ENCODE measurements around the gene S100A2. TPM values are rescaled to one million over a fixed set of nuclear protein-coding genes. Genes with fewer than 3 reads are reported as not detected.
A peak's percentile ranks its signal among the peaks of the same experiment; 100 is the strongest.

Gene S100A2
- total RNA-seq, 1 donor = 1.8 TPM

DNA sequence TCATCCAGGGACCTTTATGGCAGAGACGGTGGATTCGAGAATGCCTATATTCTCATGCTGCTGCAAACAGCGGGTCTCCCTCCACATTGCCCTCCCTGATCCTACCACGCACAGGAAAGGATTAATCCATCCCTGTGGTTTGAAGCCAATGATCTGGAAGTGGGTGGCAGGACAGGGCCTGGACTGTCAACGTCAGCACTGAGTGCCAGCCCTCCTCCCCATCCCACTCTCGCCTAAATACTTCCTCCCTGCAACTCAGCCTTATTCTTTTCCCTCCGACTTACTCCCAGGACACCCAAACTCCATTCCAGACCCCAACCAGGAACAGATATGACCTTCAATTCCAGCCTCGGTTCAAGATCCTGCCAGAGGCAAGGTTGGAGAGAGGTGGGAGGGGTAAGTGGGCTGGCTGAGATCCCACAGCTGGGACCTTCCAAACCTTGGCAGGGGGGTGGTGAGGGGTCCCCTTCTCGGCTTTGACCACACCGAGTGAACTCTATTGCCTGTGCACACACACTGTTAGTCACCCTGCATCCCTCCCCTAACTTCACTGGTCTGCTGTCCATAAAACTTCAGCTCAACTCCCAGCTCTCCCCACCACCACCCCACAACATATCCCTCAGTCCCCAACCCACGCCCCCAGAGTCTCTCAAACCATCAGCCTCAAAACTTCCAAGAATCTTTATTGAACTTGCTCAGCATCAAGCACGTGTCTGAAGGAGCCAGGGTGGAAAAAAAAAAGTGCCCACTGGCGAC is 22.5 kb downstream of the S100A2 start:
- Histone ChIP-seq H3K4me2 (ENCODE audit: insufficient read depth, low read length) (peak overlapping the region; percentile 59), H3K27me3 (ENCODE audit: insufficient read depth, low read length) (no peaks in the 10 kb centered on the region), H3K79me2 (ENCODE audit: insufficient read depth, low read length) (no peaks in the 10 kb centered on the region), H3K4me1 (ENCODE audit: insufficient read depth, low read length) (peaks cover 35% of the 10 kb centered on the region), H4K20me1 (ENCODE audit: insufficient read depth, low read length) (no peaks in the 10 kb centered on the region), H2AFZ (ENCODE audit: low read length) (peak overlapping the region; percentile 57), H3K27ac (ENCODE audit: low read depth, low read length) (peak overlapping the region; percentile 45), H3K36me3 (ENCODE audit: insufficient read depth, low read length) (no peaks in the 10 kb centered on the region), H3K4me3 (ENCODE audit: insufficient read depth, low read length) (peak overlapping the region; percentile 28), H3K9me3 (ENCODE audit: low read depth, low read length) (no peaks in the 10 kb centered on the region)
- peak; percentile 77 for DNase-seq (ENCODE audit: insufficient read length, low spot score, missing footprints)
- TF ChIP-seq, protein P1, sequence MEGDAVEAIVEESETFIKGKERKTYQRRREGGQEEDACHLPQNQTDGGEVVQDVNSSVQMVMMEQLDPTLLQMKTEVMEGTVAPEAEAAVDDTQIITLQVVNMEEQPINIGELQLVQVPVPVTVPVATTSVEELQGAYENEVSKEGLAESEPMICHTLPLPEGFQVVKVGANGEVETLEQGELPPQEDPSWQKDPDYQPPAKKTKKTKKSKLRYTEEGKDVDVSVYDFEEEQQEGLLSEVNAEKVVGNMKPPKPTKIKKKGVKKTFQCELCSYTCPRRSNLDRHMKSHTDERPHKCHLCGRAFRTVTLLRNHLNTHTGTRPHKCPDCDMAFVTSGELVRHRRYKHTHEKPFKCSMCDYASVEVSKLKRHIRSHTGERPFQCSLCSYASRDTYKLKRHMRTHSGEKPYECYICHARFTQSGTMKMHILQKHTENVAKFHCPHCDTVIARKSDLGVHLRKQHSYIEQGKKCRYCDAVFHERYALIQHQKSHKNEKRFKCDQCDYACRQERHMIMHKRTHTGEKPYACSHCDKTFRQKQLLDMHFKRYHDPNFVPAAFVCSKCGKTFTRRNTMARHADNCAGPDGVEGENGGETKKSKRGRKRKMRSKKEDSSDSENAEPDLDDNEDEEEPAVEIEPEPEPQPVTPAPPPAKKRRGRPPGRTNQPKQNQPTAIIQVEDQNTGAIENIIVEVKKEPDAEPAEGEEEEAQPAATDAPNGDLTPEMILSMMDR (IDR thresholded peaks at IDR 0.05; ENCODE audit: extremely low read depth, low read depth, low read length) = no peak

DNA sequence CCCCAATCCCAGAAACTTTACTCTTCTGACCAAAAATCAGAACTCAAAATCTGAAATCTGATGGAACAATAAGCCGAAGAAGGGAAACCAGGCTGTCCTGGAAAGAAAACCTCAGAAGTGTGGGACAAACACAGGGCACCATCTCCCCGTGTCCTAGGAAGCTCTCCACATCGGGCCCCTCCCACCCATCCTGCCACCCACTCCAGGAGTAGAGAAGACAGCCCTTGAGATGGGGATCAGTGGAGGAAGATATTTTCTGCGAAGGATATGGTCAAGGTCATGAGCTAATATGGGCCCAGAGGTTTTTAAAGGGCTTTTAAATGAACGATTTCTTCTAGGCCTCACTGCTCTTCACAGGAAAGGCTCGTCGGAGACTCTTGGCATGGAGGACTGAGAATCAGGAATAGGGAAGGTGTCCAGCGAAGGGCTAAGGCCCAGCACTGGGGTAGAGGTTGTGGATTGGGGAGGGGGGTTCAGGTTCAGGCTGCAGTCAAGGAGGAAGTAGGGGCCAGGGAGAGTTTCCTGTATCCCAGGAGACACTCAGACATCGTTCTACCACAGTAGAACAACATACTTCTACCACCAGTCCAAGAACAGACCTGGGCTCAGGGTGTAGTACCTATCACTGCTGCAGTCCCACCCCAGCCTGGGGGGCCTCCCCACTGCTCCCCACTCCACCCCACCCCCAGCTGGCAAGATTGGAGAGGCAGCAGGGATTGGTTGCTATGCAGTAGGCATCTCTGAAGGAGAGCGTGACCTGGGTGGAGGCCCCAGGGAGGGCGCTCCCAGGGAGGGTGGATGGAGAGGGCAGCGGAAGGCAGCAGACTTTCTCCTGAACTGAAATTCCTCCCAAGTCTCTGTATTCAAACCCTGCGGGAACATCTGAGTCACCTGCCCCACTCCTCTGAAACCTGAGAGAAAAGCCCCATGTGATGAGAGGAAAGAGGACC is 23.7 kb downstream of the S100A2 start:
- peaks cover 35% of the 10 kb centered on the region for H3K4me1 ChIP-seq (ENCODE audit: insufficient read depth, low read length)
- no peaks in the 10 kb centered on the region for H3K36me3 ChIP-seq (ENCODE audit: insufficient read depth, low read length)
- no peaks in the 10 kb centered on the region for H3K9me3 ChIP-seq (ENCODE audit: low read depth, low read length)
- H3K4me2 ChIP-seq (ENCODE audit: insufficient read depth, low read length) = no peak overlapping the region
- H3K79me2 ChIP-seq (ENCODE audit: insufficient read depth, low read length) = no peaks in the 10 kb centered on the region
- no peak overlapping the region for H2AFZ ChIP-seq (ENCODE audit: low read length)
- no peaks in the 10 kb centered on the region for H3K27me3 ChIP-seq (ENCODE audit: insufficient read depth, low read length)
- no peak for DNase-seq (ENCODE audit: insufficient read length, low spot score, missing footprints)
- H4K20me1 ChIP-seq (ENCODE audit: insufficient read depth, low read length) = no peaks in the 10 kb centered on the region
- H3K4me3 ChIP-seq (ENCODE audit: insufficient read depth, low read length) = no peak overlapping the region
- TF ChIP-seq, protein P1 (IDR thresholded peaks at IDR 0.05; ENCODE audit: extremely low read depth, low read depth, low read length) = no peak
- no peak overlapping the region for H3K27ac ChIP-seq (ENCODE audit: low read depth, low read length)

DNA sequence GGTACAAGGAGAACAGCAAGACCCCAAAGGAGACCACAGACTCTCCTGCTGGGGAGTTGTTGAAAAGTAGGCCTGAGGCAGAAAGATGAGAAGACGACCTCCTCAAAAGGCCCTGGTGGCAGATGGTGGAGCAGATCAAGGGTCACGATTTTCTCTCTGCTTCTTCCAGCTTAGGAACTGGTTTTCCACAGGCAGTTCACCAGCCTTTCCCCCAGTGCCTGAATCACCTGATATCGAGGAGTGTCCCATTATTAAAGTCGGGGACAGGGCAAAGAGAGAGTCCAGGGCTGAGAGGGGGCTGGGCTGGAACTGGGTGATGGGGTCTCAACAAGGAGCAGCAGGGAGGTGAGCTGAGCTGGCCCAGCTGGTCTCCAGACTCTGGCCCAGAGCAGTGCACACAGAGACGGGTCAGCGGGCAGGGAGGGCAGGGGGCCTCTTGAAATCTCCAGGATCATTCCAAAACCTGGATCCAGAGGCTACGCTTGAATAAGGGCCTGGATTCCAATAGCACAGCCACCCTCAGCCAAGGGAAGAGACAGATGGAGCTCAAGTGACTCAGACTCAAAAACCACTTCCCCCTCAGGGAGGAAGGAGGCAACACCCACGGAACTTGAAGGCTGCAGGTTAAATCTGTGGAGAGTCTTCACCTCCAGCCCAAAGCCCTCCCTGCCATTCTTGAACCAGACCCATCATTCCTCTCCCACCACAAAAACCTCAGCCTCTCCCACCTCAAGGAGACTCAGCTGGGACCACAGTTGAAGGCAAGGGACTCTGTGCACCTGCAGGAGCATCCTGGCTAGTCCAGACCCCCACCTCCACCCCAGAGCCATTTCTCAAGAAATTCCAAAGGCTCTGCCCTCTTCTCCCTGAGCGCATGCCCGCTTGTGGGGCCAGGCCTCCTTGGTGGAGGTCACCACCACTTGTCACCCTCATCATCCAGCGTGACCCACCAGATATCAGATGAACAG is 25.0 kb downstream of the S100A2 start, which contains the start of gene S100A5:
S100A5 (minus strand) TSS at position 541 of the 968 bp plus-strand sequence. CDS start 743 bp downstream, outside the sequence.
- H3K79me2 ChIP-seq (ENCODE audit: insufficient read depth, low read length) = peaks cover under 1% of the 10 kb centered on the region
- no peak within 1 kb of the TSS for H3K4me2 ChIP-seq (ENCODE audit: insufficient read depth, low read length)
- no peaks in the 10 kb centered on the region for H3K9me3 ChIP-seq (ENCODE audit: low read depth, low read length)
- peak within 1 kb of the TSS; percentile 33 for H2AFZ ChIP-seq (ENCODE audit: low read length)
- no peak within 1 kb of the TSS for H3K27ac ChIP-seq (ENCODE audit: low read depth, low read length)
- no peak within 1 kb of the TSS for H3K4me3 ChIP-seq (ENCODE audit: insufficient read depth, low read length)
- H3K27me3 ChIP-seq (ENCODE audit: insufficient read depth, low read length) = no peaks in the 10 kb centered on the region
- no peaks in the 10 kb centered on the region for H4K20me1 ChIP-seq (ENCODE audit: insufficient read depth, low read length)
- H3K36me3 ChIP-seq (ENCODE audit: insufficient read depth, low read length) = no peaks in the 10 kb centered on the region
- TF ChIP-seq, protein P1 (IDR thresholded peaks at IDR 0.05; ENCODE audit: extremely low read depth, low read depth, low read length) = no peak
- peaks cover 39% of the 10 kb centered on the region for H3K4me1 ChIP-seq (ENCODE audit: insufficient read depth, low read length)
- DNase-seq (ENCODE audit: insufficient read length, low spot score, missing footprints) = peak; percentile 91
